Astrocyte (in vitro differentiated cells and primary cell): Measurements from ENCODE around the gene CNDP2. TPM values are rescaled to one million over a fixed set of nuclear protein-coding genes. Genes with fewer than 3 reads are reported as not detected.

Experiments used
- DNase-seq: peaks from one replicate; pipeline ENCODE4 v3.0.0-alpha.2; 2010; ENCODE audit warnings: low read depth
- FAIRE-seq: peaks from 2 replicates; lab custom pipeline; 2011; peaks lifted over from hg19 to GRCh38; lab: Jason Lieb, UNC
- H2AFZ ChIP-seq: 2 replicates; pipeline ENCODE4 v1.6.0; 2012; ENCODE audit warnings: low read depth, low read length, inconsistent platforms
- H3K27ac ChIP-seq: 2 replicates; pipeline ENCODE4 v1.5.1; 2011; ENCODE audit warnings: low read depth, low read length, inconsistent platforms
- H3K27me3 ChIP-seq: 2 replicates; pipeline ENCODE4 v1.6.0; 2011; ENCODE audit warnings: low read length, inconsistent platforms; ENCODE audit not compliant: insufficient read depth
- H3K36me3 ChIP-seq: 2 replicates; pipeline ENCODE4 v1.5.1; 2011; ENCODE audit warnings: low read length, inconsistent platforms; ENCODE audit not compliant: insufficient read depth
- H3K4me1 ChIP-seq: 2 replicates; pipeline ENCODE4 v1.5.1; 2011; ENCODE audit warnings: low read length, inconsistent platforms; ENCODE audit not compliant: insufficient read depth
- H3K4me2 ChIP-seq: 2 replicates; pipeline ENCODE4 v1.6.0; 2012; ENCODE audit warnings: low read length, inconsistent platforms
- H3K4me3 ChIP-seq: 2 replicates; pipeline ENCODE4 v1.5.1; 2011; ENCODE audit warnings: low read depth, mild to moderate bottlenecking, low read length, inconsistent platforms; ENCODE audit not compliant: insufficient read depth
- H3K79me2 ChIP-seq: 2 replicates; pipeline ENCODE4 v1.6.0; 2012; ENCODE audit warnings: mild to moderate bottlenecking, low read length, inconsistent platforms; ENCODE audit not compliant: insufficient read depth
- H3K9ac ChIP-seq: 2 replicates; pipeline ENCODE4 v1.6.0; 2012; ENCODE audit warnings: mild to moderate bottlenecking, low read length, inconsistent platforms
- H3K9me3 ChIP-seq: 2 replicates; pipeline ENCODE4 v1.5.1; 2012; ENCODE audit warnings: low read depth, mild to moderate bottlenecking, low read length, inconsistent platforms; ENCODE audit not compliant: insufficient read depth
- H4K20me1 ChIP-seq: 2 replicates; pipeline ENCODE4 v1.6.0; 2012; ENCODE audit warnings: low read length, inconsistent platforms; ENCODE audit not compliant: insufficient read depth
- H3K27ac Mint-ChIP-seq: one replicate; pipeline ENCODE4 v1.8.0; 2021; ENCODE audit warnings: mild to moderate bottlenecking, mixed read lengths; ENCODE audit not compliant: unreplicated experiment
- H3K27me3 Mint-ChIP-seq: one replicate; pipeline ENCODE4 v1.8.0; 2021; ENCODE audit warnings: low read depth, mixed read lengths; ENCODE audit not compliant: unreplicated experiment
- H3K36me3 Mint-ChIP-seq: one replicate; pipeline ENCODE4 v1.8.0; 2021; ENCODE audit warnings: low read depth, mixed read lengths; ENCODE audit not compliant: unreplicated experiment
- H3K4me1 Mint-ChIP-seq: one replicate; pipeline ENCODE4 v1.8.0; 2021; ENCODE audit warnings: low read depth, mixed read lengths; ENCODE audit not compliant: unreplicated experiment
- H3K4me3 Mint-ChIP-seq: one replicate; pipeline ENCODE4 v1.8.0; 2021; ENCODE audit warnings: mild to moderate bottlenecking, moderate library complexity, mixed read lengths; ENCODE audit not compliant: unreplicated experiment
- H3K9me3 Mint-ChIP-seq: one replicate; pipeline ENCODE4 v1.8.0; 2021; ENCODE audit warnings: mild to moderate bottlenecking, mixed read lengths; ENCODE audit not compliant: unreplicated experiment
- CTCF ChIP-seq: IDR thresholded peaks from 2 replicates; pipeline ENCODE4 v1.5.1; 2011; ENCODE audit warnings: low read depth, mild to moderate bottlenecking, inconsistent platforms, low read length, moderate library complexity; ENCODE audit not compliant: insufficient read depth
- EZH2 ChIP-seq: IDR thresholded peaks from 2 replicates; pipeline ENCODE4 v1.6.1; 2012; ENCODE audit warnings: mild to moderate bottlenecking, low read length, inconsistent platforms; ENCODE audit not compliant: insufficient read depth
- total RNA-seq: library from RNA; stranded (reverse); gene quantifications from 2 replicates; pipeline ENCODE4 v1.2.1, GENCODE V29; 2021

CNDP2 gene
- total RNA-seq, 1 donor from 2014 or later, result 149 TPM

- H3K27me3 ChIP-seq, result no peaks in the 10 kb centered on the region
- no peaks in the 10 kb centered on the region for H3K79me2 ChIP-seq
- peaks cover 19% of the 10 kb centered on the region for H3K27me3 Mint-ChIP-seq
- no peak overlapping the region for H3K27ac Mint-ChIP-seq
- peaks cover 31% of the 10 kb centered on the region for H3K9me3 Mint-ChIP-seq
- TF ChIP-seq CTCF, result no peak
- no peaks in the 10 kb centered on the region for H3K36me3 Mint-ChIP-seq
- H2AFZ ChIP-seq, result no peak overlapping the region
- no peak overlapping the region for H3K27ac ChIP-seq
- DNase-seq (no peak), FAIRE-seq (no peak)
- H3K9ac ChIP-seq, result no peak overlapping the region
- H3K36me3 ChIP-seq, result no peaks in the 10 kb centered on the region
- H3K9me3 ChIP-seq, result no peaks in the 10 kb centered on the region
- no peak overlapping the region for H3K4me3 ChIP-seq
- no peak overlapping the region for H3K4me2 ChIP-seq
- no peaks in the 10 kb centered on the region for H3K4me1 Mint-ChIP-seq
- no peak overlapping the region for H3K4me3 Mint-ChIP-seq
- no peaks in the 10 kb centered on the region for H4K20me1 ChIP-seq
- H3K4me1 ChIP-seq, result no peaks in the 10 kb centered on the region
Measured at GRCh38 chr18:74569401-74569800, 73.2 kb downstream of the CNDP2 start.

DNA sequence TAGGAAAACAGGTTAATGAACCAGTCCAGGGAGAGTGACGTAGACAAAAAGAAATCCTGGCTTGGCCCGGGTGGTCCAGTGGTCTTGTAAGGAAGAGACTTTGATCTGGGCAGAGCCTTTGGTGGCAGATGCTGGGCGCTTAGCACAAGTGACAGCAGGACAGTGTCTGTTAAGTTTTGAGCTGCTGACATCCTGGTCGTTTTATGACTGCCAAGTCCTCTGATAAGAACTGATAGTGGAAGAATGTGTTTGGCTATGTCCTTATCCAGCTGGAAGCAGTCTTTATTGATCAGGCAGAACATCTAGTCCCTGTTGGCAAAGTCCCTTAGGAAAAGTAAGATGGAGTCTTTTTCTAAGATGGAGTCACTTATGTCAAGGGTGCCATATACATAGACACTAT, 74.1 kb downstream of the CNDP2 start:
- H3K36me3 ChIP-seq, result no peaks in the 10 kb centered on the region

More for the DNA sequence above, 74.1 kb downstream of the CNDP2 start:
- no peak for FAIRE-seq
- H3K36me3 Mint-ChIP-seq, result no peaks in the 10 kb centered on the region
- no peaks in the 10 kb centered on the region for H3K27me3 ChIP-seq
- H4K20me1 ChIP-seq, result no peaks in the 10 kb centered on the region
- H3K79me2 ChIP-seq, result no peaks in the 10 kb centered on the region
- H3K9ac ChIP-seq, result no peak overlapping the region
- no peak overlapping the region for H3K4me2 ChIP-seq
- no peak for DNase-seq
- H3K9me3 Mint-ChIP-seq, result peaks cover 26% of the 10 kb centered on the region
- H3K27ac ChIP-seq, result no peak overlapping the region
- peaks cover 19% of the 10 kb centered on the region for H3K27me3 Mint-ChIP-seq
- no peak overlapping the region for H3K27ac Mint-ChIP-seq
- no peaks in the 10 kb centered on the region for H3K4me1 ChIP-seq
- no peaks in the 10 kb centered on the region for H3K9me3 ChIP-seq
- H3K4me3 ChIP-seq, result no peak overlapping the region
- H3K4me1 Mint-ChIP-seq, result no peaks in the 10 kb centered on the region
- TF ChIP-seq EZH2 (no peak), CTCF (no peak)
- no peak overlapping the region for H2AFZ ChIP-seq
- H3K4me3 Mint-ChIP-seq, result no peak overlapping the region
